HG03460 (cell line): Measurements from ENCODE around the gene BTRC.
A peak's percentile ranks its signal among the peaks of the same experiment; 100 is the strongest.
"Not testable (repeated sequence)": the region's sequence is repeated elsewhere in the genome, so short reads cannot be mapped to it uniquely, and the experiment has no call there.

ENCODE experiments used
- ATAC-seq: cut with Tn5 transposase; IDR thresholded peaks from one replicate; pipeline ENCODE4 v1.9.1; 2021; ENCODE audit not compliant: unreplicated experiment

The BTRC gene

GRCh38 chr10:101353692-101354327, at the start of gene BTRC:
BTRC (plus strand) TSS chr10:101354165; CDS start chr10:101354181, 16 bp downstream.
- peak; percentile 90 for ATAC-seq

GRCh38 chr10:101304316-101304715, 49.6 kb upstream of the BTRC start:
- no peak for ATAC-seq

GRCh38 chr10:101305320-101306241, 48.4 kb upstream of the BTRC start:
- no peak for ATAC-seq

- ATAC-seq, result no peak
Measured at GRCh38 chr10:101308051-101308450, 45.9 kb upstream of the BTRC start.

- ATAC-seq, result no peak
Measured at GRCh38 chr10:101310529-101311184, 43.3 kb upstream of the BTRC start.

GRCh38 chr10:101311185-101312066, 42.5 kb upstream of the BTRC start:
- no peak for ATAC-seq

- no peak for ATAC-seq
Measured at GRCh38 chr10:101319241-101319915, 34.6 kb upstream of the BTRC start.

- no peak for ATAC-seq
Measured at GRCh38 chr10:101321073-101321472, 32.9 kb upstream of the BTRC start.

- ATAC-seq, result no peak
Measured at GRCh38 chr10:101322266-101323108, 31.5 kb upstream of the BTRC start.

- ATAC-seq, result no peak
Measured at GRCh38 chr10:101323495-101323894, 30.5 kb upstream of the BTRC start.

GRCh38 chr10:101327454-101327853, 26.5 kb upstream of the BTRC start:
- ATAC-seq, result not testable (repeated sequence)

- ATAC-seq, result no peak
Measured at GRCh38 chr10:101329341-101330032, 24.5 kb upstream of the BTRC start.

- no peak for ATAC-seq
Measured at GRCh38 chr10:101330231-101330630, 23.7 kb upstream of the BTRC start.

GRCh38 chr10:101330631-101331225, 23.2 kb upstream of the BTRC start:
- ATAC-seq, result no peak

- ATAC-seq, result no peak
Measured at GRCh38 chr10:101331956-101332355, 22.0 kb upstream of the BTRC start.

GRCh38 chr10:101334259-101334658, 19.7 kb upstream of the BTRC start:
- ATAC-seq, result not testable (repeated sequence)

GRCh38 chr10:101336382-101336781, 17.6 kb upstream of the BTRC start:
- no peak for ATAC-seq

- no peak for ATAC-seq
Measured at GRCh38 chr10:101337836-101338235, 16.1 kb upstream of the BTRC start.
